COLO668 (cell line): Measurements from ENCODE around the gene RIMBP2.
A peak's percentile ranks its signal among the peaks of the same experiment; 100 is the strongest.
"Not testable (repeated sequence)": the region's sequence is repeated elsewhere in the genome, so short reads cannot be mapped to it uniquely, and the experiment has no call there.

Experiments
- DNase-seq: peaks from one replicate; lab custom pipeline; 2025; ENCODE audit not compliant: unreplicated experiment; lab: John Stamatoyannopoulos, UW

RIMBP2 gene, protein sequence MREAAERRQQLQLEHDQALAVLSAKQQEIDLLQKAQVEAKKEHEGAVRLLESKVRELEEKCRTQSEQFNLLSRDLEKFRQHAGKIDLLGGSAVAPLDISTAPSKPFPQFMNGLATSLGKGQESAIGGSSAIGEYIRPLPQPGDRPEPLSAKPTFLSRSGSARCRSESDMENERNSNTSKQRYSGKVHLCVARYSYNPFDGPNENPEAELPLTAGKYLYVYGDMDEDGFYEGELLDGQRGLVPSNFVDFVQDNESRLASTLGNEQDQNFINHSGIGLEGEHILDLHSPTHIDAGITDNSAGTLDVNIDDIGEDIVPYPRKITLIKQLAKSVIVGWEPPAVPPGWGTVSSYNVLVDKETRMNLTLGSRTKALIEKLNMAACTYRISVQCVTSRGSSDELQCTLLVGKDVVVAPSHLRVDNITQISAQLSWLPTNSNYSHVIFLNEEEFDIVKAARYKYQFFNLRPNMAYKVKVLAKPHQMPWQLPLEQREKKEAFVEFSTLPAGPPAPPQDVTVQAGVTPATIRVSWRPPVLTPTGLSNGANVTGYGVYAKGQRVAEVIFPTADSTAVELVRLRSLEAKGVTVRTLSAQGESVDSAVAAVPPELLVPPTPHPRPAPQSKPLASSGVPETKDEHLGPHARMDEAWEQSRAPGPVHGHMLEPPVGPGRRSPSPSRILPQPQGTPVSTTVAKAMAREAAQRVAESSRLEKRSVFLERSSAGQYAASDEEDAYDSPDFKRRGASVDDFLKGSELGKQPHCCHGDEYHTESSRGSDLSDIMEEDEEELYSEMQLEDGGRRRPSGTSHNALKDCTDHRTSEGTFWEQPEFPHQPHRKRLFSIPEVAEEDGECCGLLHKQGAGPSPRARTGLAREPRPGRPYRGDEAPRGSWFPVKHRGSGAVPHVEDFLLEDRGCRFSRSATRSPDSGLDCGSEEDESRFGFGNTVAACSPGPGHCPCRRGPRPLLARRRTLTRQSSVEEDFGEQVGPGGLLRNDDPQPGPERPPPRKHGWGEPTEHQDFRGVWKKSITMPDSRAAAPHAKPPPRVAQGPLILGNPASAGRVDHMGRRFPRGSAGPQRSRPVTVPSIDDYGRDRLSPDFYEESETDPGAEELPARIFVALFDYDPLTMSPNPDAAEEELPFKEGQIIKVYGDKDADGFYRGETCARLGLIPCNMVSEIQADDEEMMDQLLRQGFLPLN (N-terminal part only)

GRCh38 chr12:130715998-130716968 lies at the start of gene RIMBP2:
RIMBP2 (minus strand) TSS chr12:130716299; CDS start chr12:130479013, 237,286 bp downstream.
- peak; percentile 39 for DNase-seq

- DNase-seq: no peak
Measured at GRCh38 chr12:130765186-130765659, 49.1 kb upstream of the RIMBP2 start.

- DNase-seq: peak; percentile 11
Measured at GRCh38 chr12:130764475-130765185, 48.5 kb upstream of the RIMBP2 start.

GRCh38 chr12:130764073-130764472 lies 48.0 kb upstream of the RIMBP2 start:
- DNase-seq: no peak

GRCh38 chr12:130762319-130762675 lies 46.2 kb upstream of the RIMBP2 start:
- peak; percentile 8 for DNase-seq

- DNase-seq: peak; percentile 63
Measured at GRCh38 chr12:130761537-130762318, 45.6 kb upstream of the RIMBP2 start.

GRCh38 chr12:130754234-130754901 lies 38.3 kb upstream of the RIMBP2 start:
- no peak for DNase-seq

GRCh38 chr12:130752692-130753230 lies 36.7 kb upstream of the RIMBP2 start:
- peak; percentile 47 for DNase-seq

- not testable (repeated sequence) for DNase-seq
Measured at GRCh38 chr12:130752037-130752436, 35.9 kb upstream of the RIMBP2 start.

- no peak for DNase-seq
Measured at GRCh38 chr12:130748786-130749185, 32.7 kb upstream of the RIMBP2 start.

- peak; percentile 78 for DNase-seq
Measured at GRCh38 chr12:130747867-130748740, 32.0 kb upstream of the RIMBP2 start.

GRCh38 chr12:130746546-130746945 lies 30.4 kb upstream of the RIMBP2 start:
- DNase-seq: no peak

GRCh38 chr12:130745921-130746320 lies 29.8 kb upstream of the RIMBP2 start:
- no peak for DNase-seq

DNA sequence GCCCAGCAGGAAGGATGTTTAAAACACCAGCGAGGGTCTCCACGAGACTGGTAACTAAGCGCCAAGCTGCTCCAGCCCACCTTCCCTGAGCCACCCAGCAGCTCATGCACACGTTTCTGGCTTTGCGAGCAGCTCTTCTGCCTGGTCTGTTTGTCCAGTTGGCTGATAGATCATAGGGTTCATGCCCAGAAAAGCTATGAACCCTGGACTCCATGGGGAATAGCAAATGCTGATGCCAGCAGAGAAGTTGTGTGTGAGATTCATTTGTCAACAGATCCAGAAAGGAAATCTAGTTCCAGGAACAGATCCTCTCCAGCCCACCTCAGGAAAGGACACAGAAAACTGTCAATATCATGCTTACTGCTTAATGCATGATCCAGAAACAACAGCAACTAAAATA lies 28.2 kb upstream of the RIMBP2 start:
- DNase-seq: no peak

DNA sequence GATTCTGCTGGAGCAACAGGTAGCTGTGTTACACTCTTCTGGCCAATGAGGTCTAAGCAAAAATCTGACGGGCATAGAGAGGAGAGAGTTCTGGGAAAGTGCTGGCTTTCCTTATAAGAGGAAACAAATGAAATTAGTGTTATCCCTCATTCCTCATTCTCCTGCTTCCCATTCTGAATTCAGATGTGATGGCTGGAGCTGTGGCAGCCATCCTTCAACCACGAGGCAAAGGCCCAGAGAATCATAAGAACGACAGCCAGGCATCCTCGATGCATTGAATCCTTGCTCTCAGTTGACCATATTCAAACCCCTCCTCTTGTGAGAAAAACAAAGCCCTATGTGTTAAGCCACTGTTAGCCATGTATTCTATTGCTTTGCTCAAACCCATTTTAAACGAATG lies 27.5 kb upstream of the RIMBP2 start:
- DNase-seq: no peak

DNA sequence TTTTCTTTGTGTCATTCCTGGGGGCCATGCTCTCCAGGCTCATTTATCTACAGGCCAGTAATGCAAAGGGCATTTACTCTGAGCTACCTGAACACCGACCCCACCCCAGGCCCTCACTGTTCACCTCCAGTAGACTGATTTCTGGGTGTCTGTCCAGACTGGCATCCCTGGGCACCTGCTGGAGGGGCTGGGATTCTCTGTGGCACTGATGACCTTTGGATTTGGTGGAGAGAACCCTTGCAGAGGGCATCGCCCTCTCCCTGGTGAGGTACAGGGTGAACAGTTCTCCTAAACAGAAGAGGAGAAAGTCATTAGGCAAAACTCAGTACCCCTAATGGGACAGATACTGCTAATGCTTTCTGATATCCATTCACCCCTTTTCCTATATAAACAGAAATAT lies 27.1 kb upstream of the RIMBP2 start:
- DNase-seq: no peak

DNA sequence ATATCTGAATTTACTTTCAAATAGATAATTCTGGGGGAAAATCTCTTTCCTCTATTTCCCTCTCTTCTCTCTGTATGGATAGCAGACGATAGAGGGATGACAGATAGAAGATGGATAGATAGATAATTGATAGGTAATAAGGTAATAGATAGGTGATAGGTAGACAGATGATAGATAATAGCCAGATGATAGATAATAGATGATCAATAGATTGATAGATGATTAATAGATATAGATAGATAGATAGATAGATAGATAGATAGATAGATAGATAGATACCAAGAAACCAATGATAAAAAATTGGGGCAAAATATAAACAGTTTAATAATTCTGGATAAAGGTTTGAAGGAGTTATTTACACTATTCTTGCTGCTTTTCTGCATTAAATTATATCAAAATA lies 26.6 kb upstream of the RIMBP2 start:
- DNase-seq: no peak
